Kidney epithelial cell (primary cell): ENCODE data around the gene SLC7A5. TPM values are rescaled to one million over a fixed set of nuclear protein-coding genes. Genes with fewer than 3 reads are reported as not detected.
"Not testable (repeated sequence)": the region's sequence is repeated elsewhere in the genome, so short reads cannot be mapped to it uniquely, and the experiment has no call there.

Experiments used
- DNase-seq: peaks from one replicate; pipeline ENCODE4 v3.0.0-alpha.2; 2010; ENCODE audit warnings: low read depth
- H3K27me3 ChIP-seq: 2 replicates; pipeline ENCODE4 v1.6.0; 2011; ENCODE audit warnings: low read length; ENCODE audit not compliant: control insufficient read depth, insufficient read depth
- H3K36me3 ChIP-seq: 2 replicates; pipeline ENCODE4 v1.5.1; 2011; ENCODE audit warnings: low read length; ENCODE audit not compliant: control insufficient read depth, insufficient read depth
- H3K4me3 ChIP-seq: 2 replicates; pipeline ENCODE4 v1.5.1; 2011; ENCODE audit warnings: low read depth, mild to moderate bottlenecking, control low read depth, low read length
- CTCF ChIP-seq: IDR thresholded peaks from 2 replicates; pipeline ENCODE4 v1.5.1; 2011; ENCODE audit warnings: mild to moderate bottlenecking, moderate library complexity, low read length, control low read depth, inconsistent platforms; ENCODE audit not compliant: insufficient read depth, poor library complexity, severe bottlenecking
- total RNA-seq: library from RNA; depleted of rRNA; stranded (reverse); fragments of >200 nt; gene quantifications from 2 replicates; pipeline ENCODE4 v1.2.3, GENCODE V29; 2015

The SLC7A5 gene
- total RNA-seq, 1 donor from 2014 or later, result 308 TPM

- Histone ChIP-seq H3K36me3 (peaks cover 1% of the 10 kb centered on the region), H3K27me3 (peaks cover 6% of the 10 kb centered on the region), H3K4me3 (no peak overlapping the region)
- TF ChIP-seq CTCF, result no peak
- no peak for DNase-seq
Measured at GRCh38 chr16:87829622-87829980, 39.7 kb downstream of the SLC7A5 start.

- TF ChIP-seq CTCF, result no peak
- Histone ChIP-seq H3K4me3 (no peak overlapping the region), H3K27me3 (peaks cover 11% of the 10 kb centered on the region), H3K36me3 (peaks cover 1% of the 10 kb centered on the region)
- DNase-seq, result no peak
Measured at GRCh38 chr16:87828907-87829621, 40.2 kb downstream of the SLC7A5 start.

GRCh38 chr16:87828071-87828906, 41.0 kb downstream of the SLC7A5 start:
- TF ChIP-seq CTCF, result no peak
- no peak overlapping the region for H3K4me3 ChIP-seq
- H3K27me3 ChIP-seq, result peaks cover 18% of the 10 kb centered on the region
- peaks cover 1% of the 10 kb centered on the region for H3K36me3 ChIP-seq
- DNase-seq, result no peak

DNA sequence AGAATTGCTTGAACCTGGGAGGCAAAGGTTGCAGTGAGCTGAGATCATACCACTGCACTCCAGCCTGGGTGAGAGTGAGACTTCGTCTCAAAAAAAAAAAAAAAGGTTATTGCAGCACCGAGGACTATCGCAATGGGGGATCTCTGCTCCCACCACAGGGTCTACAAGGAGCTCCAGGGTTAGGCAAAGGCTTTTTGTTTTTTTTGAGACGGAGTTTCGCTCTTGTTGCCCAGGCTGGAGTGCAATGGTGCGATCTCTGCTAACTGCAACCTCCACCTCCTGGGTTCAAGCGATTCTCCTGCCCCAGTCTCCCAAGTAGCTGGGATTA, 41.8 kb downstream of the SLC7A5 start:
- H3K4me3 ChIP-seq, DNase-seq, H3K36me3 ChIP-seq: not testable (repeated sequence)
- H3K27me3 ChIP-seq, result peaks cover 24% of the 10 kb centered on the region

GRCh38 chr16:87826798-87827587, 42.3 kb downstream of the SLC7A5 start:
- H3K4me3 ChIP-seq, result no peak overlapping the region
- no peak for DNase-seq
- peaks cover 1% of the 10 kb centered on the region for H3K36me3 ChIP-seq
- TF ChIP-seq CTCF, result no peak
- peaks cover 28% of the 10 kb centered on the region for H3K27me3 ChIP-seq

GRCh38 chr16:87826407-87826797, 42.9 kb downstream of the SLC7A5 start:
- H3K27me3 ChIP-seq, result peaks cover 28% of the 10 kb centered on the region
- not testable (repeated sequence) for H3K4me3 ChIP-seq, DNase-seq, H3K36me3 ChIP-seq

DNA sequence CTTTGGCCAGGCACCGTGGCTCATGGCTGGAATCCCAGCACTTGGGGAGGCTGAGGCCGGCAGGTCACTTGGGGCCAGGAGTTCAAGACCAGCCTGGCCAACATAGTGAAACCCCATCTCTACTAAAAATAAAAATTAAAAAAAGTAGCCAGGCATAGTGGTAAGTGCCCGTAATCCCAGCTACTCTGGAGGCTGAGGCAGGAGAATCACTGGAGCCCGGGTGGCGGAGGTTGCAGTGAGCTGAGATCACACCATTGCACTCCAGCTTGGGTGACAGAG, 43.5 kb downstream of the SLC7A5 start:
- DNase-seq, H3K36me3 ChIP-seq, H3K4me3 ChIP-seq: not testable (repeated sequence)
- peaks cover 28% of the 10 kb centered on the region for H3K27me3 ChIP-seq
